MM.1S (cell line): ENCODE measurements around the gene SETBP1.

Experiments
- DNase-seq: peaks from one replicate; pipeline ENCODE4 v3.0.0-alpha.2; 2015
- H2AFZ ChIP-seq: fragments of 300-600 bp; sonication (generic); 2 replicates; pipeline ENCODE4 v1.6.0; 2016; ENCODE audit warnings: antibody characterized with exemption, low read length
- H3F3A ChIP-seq: fragments of 300-600 bp; sonication (generic); 2 replicates; pipeline ENCODE4 v1.6.1; 2016; ENCODE audit warnings: mild to moderate bottlenecking, antibody characterized with exemption, low read length, moderate library complexity, mixed read lengths; ENCODE audit not compliant: insufficient read depth
- H3K27ac ChIP-seq: fragments of 300-600 bp; sonication (generic); 2 replicates; pipeline ENCODE4 v1.5.1; 2016; ENCODE audit warnings: mild to moderate bottlenecking, low read length
- H3K27me3 ChIP-seq: fragments of 300-600 bp; sonication (generic); replicated peaks from 2 replicates; pipeline ENCODE4 v1.6.0; 2016; ENCODE audit warnings: low read length; ENCODE audit not compliant: insufficient read depth
- H3K36me3 ChIP-seq: fragments of 300-600 bp; sonication (generic); replicated peaks from 2 replicates; pipeline ENCODE4 v1.6.1; 2016; ENCODE audit warnings: mild to moderate bottlenecking, low read length, mixed read lengths; ENCODE audit not compliant: insufficient read depth
- H3K4me1 ChIP-seq: fragments of 300-600 bp; sonication (generic); 2 replicates; pipeline ENCODE4 v1.6.1; 2016; ENCODE audit warnings: low read length, mixed read lengths
- H3K4me2 ChIP-seq: fragments of 300-600 bp; sonication (generic); 2 replicates; pipeline ENCODE4 v1.6.0; 2016; ENCODE audit warnings: low read depth, low read length
- H3K4me3 ChIP-seq: fragments of 300-600 bp; sonication (generic); 2 replicates; pipeline ENCODE4 v1.5.1; 2016; ENCODE audit warnings: low read length, mixed read lengths
- H3K79me2 ChIP-seq: fragments of 300-600 bp; sonication (generic); 2 replicates; pipeline ENCODE4 v1.6.1; 2016; ENCODE audit warnings: mixed run types, low read length, mixed read lengths
- H3K9ac ChIP-seq: fragments of 300-600 bp; sonication (generic); 2 replicates; pipeline ENCODE4 v1.6.1; 2016; ENCODE audit warnings: low read length, mixed read lengths
- H3K9me2 ChIP-seq: fragments of 300-600 bp; sonication (generic); replicated peaks from 2 replicates; pipeline ENCODE4 v1.6.1; 2016; ENCODE audit warnings: mild to moderate bottlenecking, low read length, mixed read lengths; ENCODE audit not compliant: insufficient read depth
- H3K9me3 ChIP-seq: fragments of 300-600 bp; sonication (generic); replicated peaks from 2 replicates; pipeline ENCODE4 v1.6.1; 2016; ENCODE audit warnings: mild to moderate bottlenecking, low read length, mixed read lengths; ENCODE audit not compliant: insufficient read depth
- H4K20me1 ChIP-seq: fragments of 300-600 bp; sonication (generic); 2 replicates; pipeline ENCODE4 v1.6.1; 2016; ENCODE audit warnings: mild to moderate bottlenecking, low read length, moderate library complexity, mixed read lengths; ENCODE audit not compliant: insufficient read depth
- EZH2 ChIP-seq: fragments of 300-600 bp; sonication (generic); optimal IDR thresholded peaks from 2 replicates; pipeline ENCODE3; 2017; ENCODE audit warnings: low read depth, mild to moderate bottlenecking, antibody characterized with exemption, low read length, mixed read lengths
- EZH2phosphoT487 ChIP-seq: fragments of 300-600 bp; sonication (generic); IDR thresholded peaks from 2 replicates; pipeline ENCODE4 v1.6.1; 2018; ENCODE audit warnings: antibody characterized with exemption, low read length
- TF ChIP-seq, protein P1 (sequence below): fragments of 300-600 bp; sonication (generic); IDR thresholded peaks from 2 replicates; pipeline ENCODE4 v1.5.1; 2016; ENCODE audit warnings: antibody characterized with exemption, low read length, mixed read lengths

The SETBP1 gene

DNA sequence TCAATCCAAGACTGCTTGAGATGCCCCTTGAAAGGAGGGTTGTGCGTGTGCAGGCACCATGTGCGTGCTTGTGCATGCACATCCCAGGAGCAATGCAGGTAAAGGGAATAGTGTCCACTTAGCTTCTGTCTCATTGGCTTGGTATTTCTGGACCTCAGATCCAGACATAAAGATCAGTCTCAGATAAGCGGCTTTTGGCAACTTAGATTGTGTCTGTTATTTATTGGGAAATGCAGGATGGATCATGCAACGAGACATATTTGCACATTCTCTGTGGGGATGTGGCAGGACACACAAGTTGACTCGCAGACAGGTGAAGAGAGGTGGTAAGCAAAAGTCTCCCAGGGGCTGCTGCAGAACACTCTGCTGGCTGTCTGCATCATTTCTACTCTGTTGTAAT is 67.9 kb downstream of the SETBP1 start:
- Histone ChIP-seq H3K79me2 (peaks cover 98% of the 10 kb centered on the region), H3K27me3 (no peaks in the 10 kb centered on the region), H3K27ac (no peak overlapping the region), H2AFZ (no peak overlapping the region), H3K9ac (no peak overlapping the region), H3K9me3 (no peaks in the 10 kb centered on the region), H3K4me3 (no peak overlapping the region), H3K36me3 (no peaks in the 10 kb centered on the region), H3F3A (no peaks in the 10 kb centered on the region), H3K4me2 (no peak overlapping the region), H3K4me1 (peaks cover 20% of the 10 kb centered on the region; the same call in 1 of the 2 replicates), H3K9me2 (no peaks in the 10 kb centered on the region), H4K20me1 (no peaks in the 10 kb centered on the region)
- no peak for TF ChIP-seq EZH2
- TF ChIP-seq, protein P1, sequence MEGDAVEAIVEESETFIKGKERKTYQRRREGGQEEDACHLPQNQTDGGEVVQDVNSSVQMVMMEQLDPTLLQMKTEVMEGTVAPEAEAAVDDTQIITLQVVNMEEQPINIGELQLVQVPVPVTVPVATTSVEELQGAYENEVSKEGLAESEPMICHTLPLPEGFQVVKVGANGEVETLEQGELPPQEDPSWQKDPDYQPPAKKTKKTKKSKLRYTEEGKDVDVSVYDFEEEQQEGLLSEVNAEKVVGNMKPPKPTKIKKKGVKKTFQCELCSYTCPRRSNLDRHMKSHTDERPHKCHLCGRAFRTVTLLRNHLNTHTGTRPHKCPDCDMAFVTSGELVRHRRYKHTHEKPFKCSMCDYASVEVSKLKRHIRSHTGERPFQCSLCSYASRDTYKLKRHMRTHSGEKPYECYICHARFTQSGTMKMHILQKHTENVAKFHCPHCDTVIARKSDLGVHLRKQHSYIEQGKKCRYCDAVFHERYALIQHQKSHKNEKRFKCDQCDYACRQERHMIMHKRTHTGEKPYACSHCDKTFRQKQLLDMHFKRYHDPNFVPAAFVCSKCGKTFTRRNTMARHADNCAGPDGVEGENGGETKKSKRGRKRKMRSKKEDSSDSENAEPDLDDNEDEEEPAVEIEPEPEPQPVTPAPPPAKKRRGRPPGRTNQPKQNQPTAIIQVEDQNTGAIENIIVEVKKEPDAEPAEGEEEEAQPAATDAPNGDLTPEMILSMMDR, result no peak
- TF ChIP-seq EZH2phosphoT487, result no peak
- DNase-seq, result no peak

DNA sequence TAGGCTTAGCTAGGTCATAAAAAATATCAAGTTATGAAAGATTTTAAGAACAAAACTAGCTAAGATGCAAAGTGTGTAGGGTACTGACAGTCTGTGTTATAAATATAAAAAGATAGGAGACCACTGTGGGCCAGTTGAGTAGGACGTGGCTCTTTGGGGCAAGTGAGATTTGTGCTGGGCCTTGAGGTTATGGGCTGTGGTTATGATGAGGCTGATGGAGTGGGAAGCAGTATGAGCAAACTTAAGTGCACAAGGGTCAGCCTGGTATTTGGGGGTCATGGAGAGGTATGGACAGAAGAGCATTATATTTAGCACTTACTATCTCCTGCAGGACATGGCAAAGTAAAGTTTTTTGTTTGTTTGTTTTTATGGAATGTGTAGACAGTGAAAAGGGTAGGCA is 70.1 kb downstream of the SETBP1 start:
- no peaks in the 10 kb centered on the region for H3F3A ChIP-seq
- no peaks in the 10 kb centered on the region for H3K36me3 ChIP-seq
- no peak overlapping the region for H2AFZ ChIP-seq
- H3K9me3 ChIP-seq, result no peaks in the 10 kb centered on the region
- no peak overlapping the region for H3K4me2 ChIP-seq
- H4K20me1 ChIP-seq, result no peaks in the 10 kb centered on the region
- no peak overlapping the region for H3K27ac ChIP-seq
- no peaks in the 10 kb centered on the region for H3K27me3 ChIP-seq
- DNase-seq, result no peak
- no peaks in the 10 kb centered on the region for H3K9me2 ChIP-seq
- no peak overlapping the region for H3K9ac ChIP-seq
- TF ChIP-seq EZH2phosphoT487 (no peak), EZH2 (no peak)
- H3K4me1 ChIP-seq, result peaks cover 20% of the 10 kb centered on the region; the same call in 1 of the 2 replicates
- peaks cover 96% of the 10 kb centered on the region for H3K79me2 ChIP-seq
- no peak overlapping the region for H3K4me3 ChIP-seq

DNA sequence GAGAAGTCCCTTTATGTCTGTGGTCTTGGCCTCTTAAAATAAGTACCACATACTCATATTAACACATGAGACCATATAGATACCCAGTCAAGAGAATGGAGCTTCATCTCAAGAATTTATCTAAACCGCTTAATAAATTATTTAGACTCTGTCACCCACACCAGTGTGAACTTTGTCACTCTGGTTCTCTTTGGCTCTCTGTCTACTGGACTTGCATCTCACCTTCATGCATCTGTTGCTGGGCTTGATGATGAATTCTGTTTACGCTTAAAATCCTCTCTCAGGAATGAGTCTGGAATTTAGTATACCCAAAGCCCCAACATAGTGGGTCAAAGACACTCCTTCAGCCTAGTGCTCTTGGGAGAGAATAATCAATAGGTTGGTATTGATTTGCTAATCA is 73.9 kb downstream of the SETBP1 start:
- Histone ChIP-seq H3K9me2 (no peaks in the 10 kb centered on the region), H4K20me1 (no peaks in the 10 kb centered on the region), H3K9ac (no peak overlapping the region), H3K27ac (no peak overlapping the region), H3K4me1 (peaks cover 35% of the 10 kb centered on the region), H3F3A (peaks cover 18% of the 10 kb centered on the region), H2AFZ (no peak overlapping the region), H3K9me3 (no peaks in the 10 kb centered on the region), H3K4me2 (no peak overlapping the region), H3K79me2 (peaks cover 81% of the 10 kb centered on the region), H3K36me3 (no peaks in the 10 kb centered on the region), H3K4me3 (no peak overlapping the region), H3K27me3 (no peaks in the 10 kb centered on the region)
- TF ChIP-seq, protein P1, result no peak
- no peak for TF ChIP-seq EZH2phosphoT487
- TF ChIP-seq EZH2, result no peak
- no peak for DNase-seq

DNA sequence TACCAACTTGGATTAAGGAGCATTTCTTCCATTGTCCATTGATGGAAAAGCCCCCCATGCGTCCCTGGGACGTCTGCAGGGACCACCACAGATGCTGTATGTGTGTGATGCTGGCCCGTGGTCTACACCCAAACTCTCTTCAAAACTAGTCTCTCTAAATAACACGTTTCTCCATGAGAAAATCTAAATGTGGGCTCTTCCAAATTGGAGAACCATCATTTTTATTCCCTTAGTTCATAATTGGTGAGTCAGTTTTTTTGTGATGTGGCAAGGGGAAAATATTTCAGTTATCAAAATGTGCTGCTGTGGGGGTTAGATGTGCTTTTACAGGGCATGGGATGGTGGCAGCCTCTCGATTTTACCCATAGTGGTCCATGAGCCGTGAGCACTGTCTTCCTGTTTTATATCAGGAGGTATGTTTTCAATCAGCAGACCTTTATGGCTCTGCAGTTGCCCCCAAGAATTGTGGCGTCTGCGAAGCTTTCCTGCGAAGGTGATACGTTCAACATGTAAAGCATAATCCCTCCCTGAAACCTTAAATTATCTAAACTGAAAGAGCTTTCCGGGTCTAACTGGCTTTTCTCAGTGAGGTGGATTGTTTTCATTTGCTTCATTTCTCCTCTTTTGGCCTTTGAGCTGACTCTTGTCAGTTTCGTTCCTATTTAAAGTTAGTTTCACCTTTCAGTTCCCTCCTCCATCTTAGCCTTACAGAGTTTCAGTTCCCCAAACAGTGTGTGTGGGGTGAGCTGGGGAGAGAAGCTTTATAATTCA is 78.4 kb downstream of the SETBP1 start:
- Histone ChIP-seq H3K36me3 (no peaks in the 10 kb centered on the region), H3K4me1 (peaks cover 57% of the 10 kb centered on the region), H3F3A (peaks cover 37% of the 10 kb centered on the region), H3K9me3 (no peaks in the 10 kb centered on the region), H4K20me1 (no peaks in the 10 kb centered on the region), H3K79me2 (peaks cover 75% of the 10 kb centered on the region), H2AFZ (no peak overlapping the region), H3K4me2 (peak overlapping the region; percentile 76), H3K9ac (peak overlapping the region; percentile 89), H3K4me3 (peak overlapping the region; percentile 18), H3K27ac (peak overlapping the region; percentile 98), H3K27me3 (no peaks in the 10 kb centered on the region), H3K9me2 (no peaks in the 10 kb centered on the region)
- TF ChIP-seq, protein P1, result no peak
- TF ChIP-seq EZH2phosphoT487 (no peak), EZH2 (no peak)
- DNase-seq, result peak; percentile 95
